NCI-H1930 (cell line): ENCODE results near the gene SPEN.

ENCODE experiments used
- DNase-seq, 2 experiments: peaks; one replicate each; lab custom pipeline; 2025; lab: John Stamatoyannopoulos, UW

The SPEN gene

GRCh38 chr1:15989776-15990175 lies 142.3 kb downstream of the SPEN start:
- no peak for DNase-seq
